ENCODE results near the gene DNAAF8. TPM values are rescaled to one million over a fixed set of nuclear protein-coding genes. Genes with fewer than 3 reads are reported as not detected.

The DNAAF8 gene
- polyA plus RNA-seq, 1 donor from 2014 or later, result 3.4 TPM

- H3K36me3 ChIP-seq (ENCODE audit: insufficient read depth, low read length), result no peaks in the 10 kb centered on the region
- peak within 1 kb of the TSS; percentile 95 for H2AFZ ChIP-seq (ENCODE audit: low read depth, low read length)
- TF ChIP-seq EZH2 (IDR thresholded peaks at IDR 0.05; ENCODE audit: borderline replicate concordance, insufficient read depth, low read length, poor library complexity, severe bottlenecking) (no peak), RAD21 (conservative IDR thresholded peaks at IDR 0.05) (no peak), POLR2AphosphoS5 (IDR thresholded peaks at IDR 0.05) (peak; percentile 87), CTCF (IDR thresholded peaks at IDR 0.05; ENCODE audit: poor library complexity, severe bottlenecking) (no peak), EP300 (conservative IDR thresholded peaks at IDR 0.05; ENCODE audit: poor library complexity, severe bottlenecking) (no peak), MXI1 (conservative IDR thresholded peaks at IDR 0.05; ENCODE audit: poor library complexity, severe bottlenecking) (peak; percentile 82), SMC3 (conservative IDR thresholded peaks at IDR 0.05; ENCODE audit: poor library complexity) (peak; percentile 41), REST (IDR thresholded peaks at IDR 0.05; ENCODE audit: borderline replicate concordance) (peak; percentile 33), TAF1 (IDR thresholded peaks at IDR 0.05; ENCODE audit: low read depth) (no peak)
- H3K9ac ChIP-seq (ENCODE audit: low read length), result peak within 1 kb of the TSS; percentile 91
- peak within 1 kb of the TSS; percentile 58 for H3K27ac ChIP-seq (ENCODE audit: low read length)
- H3K4me3 ChIP-seq (ENCODE audit: low read length), result peak within 1 kb of the TSS; percentile 99
- H3K9me2 ChIP-seq (ENCODE audit: insufficient read depth, low read length), result no peaks in the 10 kb centered on the region
- H3K4me2 ChIP-seq (ENCODE audit: low read length), result peak within 1 kb of the TSS; percentile 73
- H4K20me1 ChIP-seq (ENCODE audit: insufficient read depth), result no peaks in the 10 kb centered on the region
- peaks cover 12% of the 10 kb centered on the region for H3K79me2 ChIP-seq (replicated peaks; ENCODE audit: insufficient read depth, low read length)
- H3F3A ChIP-seq (ENCODE audit: insufficient read depth, low read length, poor library complexity, severe bottlenecking), result no peaks in the 10 kb centered on the region
- no peaks in the 10 kb centered on the region for H3K9me3 ChIP-seq (ENCODE audit: low read length)
- H3K27me3 ChIP-seq (ENCODE audit: insufficient read depth, low read depth, low read length), result no peaks in the 10 kb centered on the region
Observed at GRCh38 chr16:4766875-4767628, 32.7 kb downstream of the DNAAF8 start, which contains the start of gene ZNF500. Gene ZNF500 (minus strand): TSS chr16:4767162. CDS start chr16:4765978, 1,184 bp downstream.

GRCh38 chr16:4767872-4768548, 33.7 kb downstream of the DNAAF8 start:
- no peaks in the 10 kb centered on the region for H4K20me1 ChIP-seq (ENCODE audit: insufficient read depth)
- H3K27me3 ChIP-seq (ENCODE audit: insufficient read depth, low read depth, low read length), result no peaks in the 10 kb centered on the region
- no peaks in the 10 kb centered on the region for H3K9me2 ChIP-seq (ENCODE audit: insufficient read depth, low read length)
- no peaks in the 10 kb centered on the region for H3K36me3 ChIP-seq (ENCODE audit: insufficient read depth, low read length)
- H3K9ac ChIP-seq (ENCODE audit: low read length), result no peak overlapping the region
- TF ChIP-seq CTCF (IDR thresholded peaks at IDR 0.05; ENCODE audit: poor library complexity, severe bottlenecking) (no peak), POLR2AphosphoS5 (IDR thresholded peaks at IDR 0.05) (no peak), TAF1 (IDR thresholded peaks at IDR 0.05; ENCODE audit: low read depth) (no peak)
- peak overlapping the region; percentile 23 for H3K27ac ChIP-seq (ENCODE audit: low read length)
- H3K4me2 ChIP-seq (ENCODE audit: low read length), result peak overlapping the region; percentile 12
- peaks cover 12% of the 10 kb centered on the region for H3K79me2 ChIP-seq (replicated peaks; ENCODE audit: insufficient read depth, low read length)
- H3F3A ChIP-seq (ENCODE audit: insufficient read depth, low read length, poor library complexity, severe bottlenecking), result no peaks in the 10 kb centered on the region
- H3K9me3 ChIP-seq (ENCODE audit: low read length), result no peaks in the 10 kb centered on the region
- peak overlapping the region; percentile 69 for H3K4me3 ChIP-seq (ENCODE audit: low read length)
- peak overlapping the region; percentile 81 for H2AFZ ChIP-seq (ENCODE audit: low read depth, low read length)
